HK-2 (cell line): ENCODE data around the gene PRSS22.

ENCODE experiments used
- DNase-seq: peaks from one replicate; pipeline ENCODE4 v3.0.0-alpha.2; 2018; ENCODE audit not compliant: unreplicated experiment

Gene PRSS22

DNA sequence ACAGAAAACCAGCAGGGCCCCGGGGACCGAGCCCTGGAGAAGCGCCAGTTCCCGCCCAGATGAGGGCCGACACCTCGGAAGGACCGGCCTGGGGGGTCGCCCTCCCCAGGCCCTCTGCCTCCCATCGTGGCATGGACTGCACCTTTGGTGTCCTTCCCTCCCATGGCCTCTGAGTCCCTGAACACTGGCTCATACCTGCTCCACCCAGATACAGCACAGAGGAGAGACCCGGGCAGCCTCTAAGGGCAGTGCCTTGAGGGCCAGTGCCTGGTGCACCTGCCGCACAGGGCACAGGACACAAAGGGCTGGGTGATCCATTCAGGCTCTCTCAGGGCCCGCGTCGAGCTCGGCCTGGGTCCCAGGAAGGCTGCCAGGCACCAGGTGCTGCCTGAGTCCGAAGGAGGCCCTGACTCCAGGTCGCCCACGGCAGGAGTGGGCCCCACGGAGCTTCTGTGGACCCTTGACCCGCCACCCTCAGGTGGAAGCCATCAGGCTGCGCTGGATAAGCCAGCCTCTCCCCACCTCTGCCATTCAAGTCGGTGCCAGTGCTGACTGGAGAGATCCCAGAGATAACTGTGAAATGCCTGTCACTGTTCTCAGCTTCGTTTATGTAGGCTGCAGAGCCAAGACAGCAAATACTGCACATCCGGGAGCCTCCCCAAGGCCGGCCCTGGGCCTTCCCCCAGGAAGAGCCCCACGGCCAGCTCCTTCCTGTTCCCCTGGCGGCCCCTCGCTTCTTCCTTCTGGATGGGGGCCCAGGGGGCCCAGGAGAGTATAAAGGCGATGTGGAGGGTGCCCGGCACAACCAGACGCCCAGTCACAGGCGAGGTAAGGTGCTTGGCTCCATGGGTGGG lies 28.2 kb downstream of the PRSS22 start, which contains the start of gene ZG16B:
ZG16B (plus strand) TSS at position 803 of the 854 bp plus-strand sequence. CDS start 139 bp downstream, outside the sequence.
- no peak for DNase-seq

DNA sequence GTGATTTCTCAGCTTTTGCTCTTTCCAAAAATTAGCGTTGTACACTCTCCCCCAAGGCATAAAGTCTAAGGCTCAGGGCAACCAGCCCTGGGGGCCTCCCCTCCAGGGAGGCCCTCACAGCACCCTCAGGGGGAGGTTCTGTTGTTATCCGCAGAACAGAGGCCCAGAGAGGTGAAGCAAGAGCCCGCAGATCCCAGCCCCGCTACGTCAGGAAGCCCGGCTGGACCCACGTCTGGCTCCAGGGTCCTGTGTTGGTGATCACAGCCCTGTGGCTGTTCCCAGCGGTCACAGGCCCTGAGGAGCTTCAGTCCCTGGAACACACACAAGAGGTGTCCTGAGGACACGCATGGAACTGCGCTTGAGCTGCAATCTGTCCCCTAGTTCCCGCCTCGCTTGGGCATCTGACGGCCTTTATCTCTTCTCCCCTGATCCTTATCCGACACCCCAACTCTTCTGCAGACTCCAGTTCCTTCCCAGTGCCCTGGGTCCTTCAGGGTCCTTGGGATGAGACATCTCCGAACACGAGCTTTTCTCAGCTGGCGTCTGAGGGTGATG lies 29.0 kb downstream of the PRSS22 start:
- no peak for DNase-seq

DNA sequence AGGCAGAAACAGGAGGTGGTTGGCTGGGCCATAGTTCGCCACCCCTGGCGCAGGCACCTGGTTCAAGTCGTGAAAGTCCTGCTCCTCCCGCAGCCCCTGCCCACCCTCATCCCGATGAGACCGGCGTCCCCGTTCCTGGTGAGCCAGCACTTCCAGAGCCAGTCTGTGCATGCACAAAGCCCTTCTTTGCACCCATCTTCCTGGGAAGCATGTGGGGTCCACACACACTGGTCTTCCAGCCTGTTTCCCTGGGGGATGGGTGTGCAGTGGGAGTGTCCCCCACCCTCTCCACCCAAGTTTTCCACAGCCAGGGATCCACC lies 29.5 kb downstream of the PRSS22 start:
- DNase-seq: no peak

DNA sequence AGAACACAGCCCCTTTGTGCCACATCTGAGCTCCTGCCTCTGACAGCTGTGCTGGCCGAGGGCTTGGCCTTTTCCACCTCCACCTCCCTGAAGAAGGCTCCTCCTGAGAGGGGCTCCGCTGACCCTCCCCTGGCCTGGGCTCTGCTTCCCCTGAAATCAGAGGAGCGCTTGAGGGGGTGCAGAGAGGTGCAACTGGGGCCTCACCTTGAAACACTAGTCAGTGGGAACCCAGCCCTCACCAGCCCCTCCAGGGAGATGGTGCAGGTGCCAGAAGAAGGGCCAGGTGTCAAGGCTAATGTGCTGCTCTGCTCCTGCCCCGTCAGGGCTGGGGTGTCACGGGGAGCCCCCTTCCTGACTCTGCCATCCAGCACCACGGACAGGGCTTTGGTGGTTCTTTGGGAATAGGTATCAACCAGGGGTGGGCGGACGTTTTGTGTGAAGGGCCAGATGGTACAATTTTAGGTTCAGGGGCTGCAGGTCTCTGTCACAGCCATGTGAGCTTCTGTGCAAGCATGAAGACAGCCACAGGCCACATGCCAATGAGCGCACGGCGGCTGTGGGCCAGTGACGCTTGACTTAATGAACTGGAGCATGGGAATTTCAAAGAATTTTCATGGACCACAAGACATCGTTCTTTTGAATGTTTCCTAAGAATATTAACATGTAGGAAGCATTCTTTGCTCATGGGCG lies 30.0 kb downstream of the PRSS22 start:
- DNase-seq: no peak

DNA sequence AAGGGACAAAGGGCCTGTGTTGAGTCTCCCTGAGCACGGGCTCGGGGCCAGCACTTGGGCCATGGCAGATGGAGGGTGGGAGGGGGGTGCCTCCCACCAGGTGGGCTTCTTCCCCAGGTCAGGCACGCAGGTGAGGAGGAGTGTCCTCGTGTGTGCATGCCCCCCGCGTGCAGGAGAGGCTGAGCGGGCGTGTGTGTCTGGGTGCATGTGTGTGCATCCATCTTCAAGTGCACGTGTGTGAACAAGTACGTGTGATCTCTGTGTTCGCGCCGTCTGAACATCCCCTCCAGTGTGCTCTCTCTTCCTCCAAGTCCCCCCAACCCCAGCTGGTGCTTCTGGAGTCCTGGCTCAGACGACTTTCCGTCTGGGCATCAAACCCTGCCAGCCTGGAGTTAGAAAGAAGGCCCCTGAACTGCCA lies 30.6 kb downstream of the PRSS22 start:
- DNase-seq: no peak

DNA sequence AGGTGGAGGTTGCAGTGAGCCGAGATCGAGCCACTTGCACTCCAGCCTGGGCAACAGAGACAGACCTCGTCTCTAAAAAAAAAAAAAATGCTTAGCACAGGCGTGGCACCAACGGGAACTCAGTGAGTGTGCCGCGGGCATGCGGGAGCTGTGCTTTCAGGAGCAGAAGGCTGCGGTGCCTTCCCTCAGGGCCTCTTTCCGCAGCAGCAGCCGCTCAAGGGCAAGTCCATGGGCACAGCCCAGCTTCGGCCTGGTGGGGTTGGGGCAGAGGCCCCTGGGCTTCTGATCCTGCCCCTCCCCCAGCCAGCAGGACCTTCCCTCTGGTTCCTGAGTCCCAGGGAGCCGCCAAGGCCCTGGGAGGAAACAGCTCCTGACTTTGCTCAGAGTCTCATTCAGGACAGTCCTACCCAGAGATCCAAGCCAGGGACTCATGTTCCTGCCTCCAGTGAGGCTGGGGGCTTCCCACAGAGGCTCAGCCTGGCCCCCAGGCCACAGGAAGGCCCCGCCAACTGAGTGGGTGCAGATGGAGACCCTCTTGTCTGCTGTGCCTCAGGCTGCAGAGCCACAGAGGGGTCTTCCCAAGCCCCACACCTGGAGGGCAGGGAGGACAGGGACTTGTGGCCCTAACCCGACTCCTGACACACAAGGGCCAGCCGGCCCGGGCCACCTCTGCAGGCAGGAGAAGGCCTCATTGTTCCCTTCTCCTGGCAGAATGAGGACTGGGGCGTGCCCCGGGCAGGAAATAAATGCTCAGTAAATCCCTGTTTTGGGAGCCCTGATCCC lies 31.2 kb downstream of the PRSS22 start:
- DNase-seq: no peak

DNA sequence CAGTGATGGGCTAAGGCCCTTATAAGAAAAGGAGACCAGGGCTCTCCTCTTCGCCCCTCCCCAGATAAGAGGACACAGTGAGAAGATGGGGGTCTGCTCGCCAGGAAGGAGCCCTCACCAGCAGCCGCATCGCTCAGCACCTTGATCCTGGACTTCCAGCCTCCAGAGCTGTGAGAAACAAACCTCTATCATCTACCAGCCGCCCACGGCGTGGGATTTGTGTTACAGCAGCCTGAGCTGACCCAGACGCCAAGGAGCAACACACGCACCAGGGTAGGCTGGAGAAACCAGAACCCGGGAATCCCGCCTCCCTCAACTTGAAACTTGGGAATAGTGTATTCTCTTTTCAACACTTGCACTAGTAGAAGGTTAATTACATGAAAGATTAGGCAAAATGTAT lies 32.1 kb downstream of the PRSS22 start:
- DNase-seq: no peak

DNA sequence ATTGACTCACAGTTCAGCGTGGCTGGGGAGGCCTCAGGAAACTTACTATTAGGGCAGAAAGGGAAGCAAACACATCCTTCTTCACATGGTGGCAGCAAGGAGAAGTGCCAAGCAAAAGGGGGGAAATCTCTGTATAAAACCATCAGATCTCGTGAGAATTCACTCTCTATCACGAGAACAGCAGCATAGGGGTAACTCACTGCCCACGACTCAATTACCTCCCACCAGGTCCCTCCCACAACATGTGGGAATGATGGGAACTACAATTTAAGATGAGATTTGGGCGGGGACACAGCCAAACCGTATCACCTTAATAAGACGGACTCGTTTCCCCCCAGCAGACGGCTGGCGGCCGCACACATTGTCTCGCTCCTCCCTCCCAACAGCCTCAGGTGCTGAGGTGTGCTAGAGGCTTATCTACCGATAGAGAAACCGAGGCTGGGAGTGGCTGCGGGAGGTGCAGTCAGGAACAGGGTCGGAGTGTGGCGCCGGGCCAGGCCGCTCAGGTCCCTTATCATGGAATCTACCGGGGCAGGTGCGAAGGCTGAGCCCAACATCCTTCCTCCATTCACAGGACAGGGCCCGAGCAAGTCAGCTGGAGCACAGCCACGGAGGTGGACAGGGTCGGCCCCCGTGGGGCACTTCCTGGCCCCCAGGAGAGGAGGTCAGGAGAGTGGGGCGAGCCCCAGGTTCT lies 32.8 kb downstream of the PRSS22 start:
- no peak for DNase-seq

DNA sequence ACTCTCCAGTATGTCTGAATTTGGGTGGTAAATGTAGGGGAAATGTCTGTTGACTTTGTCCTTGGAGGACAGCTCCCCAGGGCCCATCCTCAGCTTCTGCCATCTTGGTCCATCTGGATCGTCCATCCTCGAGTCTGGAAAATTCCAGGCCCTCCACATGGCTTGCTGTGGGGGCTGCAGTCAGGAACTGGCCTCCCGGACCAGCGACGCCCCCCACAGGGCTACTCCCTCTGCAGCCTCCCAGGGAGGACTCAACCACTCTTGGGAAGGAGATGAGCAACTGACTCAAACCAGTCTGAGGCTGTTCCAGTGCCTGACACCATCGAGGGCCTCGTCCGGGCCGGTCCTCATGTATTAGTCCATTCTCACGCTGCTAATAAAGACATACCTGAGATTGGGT lies 33.3 kb downstream of the PRSS22 start:
- DNase-seq: no peak

DNA sequence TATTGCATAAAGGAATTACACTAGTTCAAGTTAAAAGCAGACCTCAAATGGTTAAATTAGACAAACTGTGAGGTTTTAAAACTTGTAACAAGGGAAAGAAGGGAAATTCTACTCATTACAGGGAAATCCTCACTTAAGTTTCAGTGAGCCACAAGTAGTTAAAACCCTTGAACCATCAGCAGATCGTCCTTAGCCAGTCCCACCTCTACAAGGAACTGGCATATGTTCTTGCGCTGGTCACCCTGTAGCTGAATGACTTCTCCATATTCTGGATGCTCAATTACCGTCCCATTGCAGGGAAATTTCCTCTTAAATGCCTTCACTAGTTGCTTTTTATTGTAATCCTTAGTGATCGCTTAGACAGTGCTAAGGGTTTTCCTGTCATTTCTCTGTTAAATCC lies 35.5 kb downstream of the PRSS22 start:
- no peak for DNase-seq

DNA sequence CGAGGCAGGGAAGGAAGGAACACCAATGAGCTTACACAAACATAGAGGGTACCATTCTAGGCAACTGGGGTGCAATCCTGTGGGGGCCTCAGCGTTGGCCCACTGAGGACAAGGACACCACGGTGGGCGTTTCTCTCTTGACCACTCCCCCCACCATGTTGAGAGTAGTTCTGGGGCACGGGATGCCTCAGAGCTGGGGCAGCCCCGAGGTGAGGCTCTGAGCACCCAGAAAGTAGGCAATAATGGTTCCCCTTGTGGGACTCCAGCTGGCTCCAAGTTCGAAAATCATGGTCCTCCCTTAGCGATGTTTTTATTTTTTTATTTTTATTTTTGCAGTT lies 35.8 kb downstream of the PRSS22 start:
- DNase-seq: no peak

DNA sequence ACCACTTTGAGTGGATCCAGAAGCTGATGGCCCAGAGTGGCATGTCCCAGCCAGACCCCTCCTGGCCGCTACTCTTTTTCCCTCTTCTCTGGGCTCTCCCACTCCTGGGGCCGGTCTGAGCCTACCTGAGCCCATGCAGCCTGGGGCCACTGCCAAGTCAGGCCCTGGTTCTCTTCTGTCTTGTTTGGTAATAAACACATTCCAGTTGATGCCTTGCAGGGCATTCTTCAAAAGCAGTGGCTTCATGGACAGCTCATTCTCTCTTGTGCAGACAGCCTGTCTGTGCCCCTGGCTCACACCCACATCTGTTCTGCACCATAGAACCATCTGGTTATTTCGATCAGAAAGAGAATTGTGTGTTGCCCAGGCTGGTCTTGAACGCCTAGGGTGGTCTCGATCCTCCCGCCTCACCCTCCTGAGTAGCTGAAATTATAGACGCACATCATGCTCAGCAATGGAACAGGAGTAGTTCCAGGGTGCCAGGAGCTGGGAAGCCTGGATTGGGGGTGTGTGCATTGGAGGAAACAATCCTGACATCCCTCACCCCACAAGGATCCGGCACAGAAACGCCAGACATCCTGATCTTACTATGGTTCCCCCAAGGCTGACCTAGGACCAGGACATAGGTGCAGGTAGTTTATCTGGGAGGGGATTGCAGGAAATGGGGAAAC lies 36.3 kb downstream of the PRSS22 start:
- DNase-seq: no peak

DNA sequence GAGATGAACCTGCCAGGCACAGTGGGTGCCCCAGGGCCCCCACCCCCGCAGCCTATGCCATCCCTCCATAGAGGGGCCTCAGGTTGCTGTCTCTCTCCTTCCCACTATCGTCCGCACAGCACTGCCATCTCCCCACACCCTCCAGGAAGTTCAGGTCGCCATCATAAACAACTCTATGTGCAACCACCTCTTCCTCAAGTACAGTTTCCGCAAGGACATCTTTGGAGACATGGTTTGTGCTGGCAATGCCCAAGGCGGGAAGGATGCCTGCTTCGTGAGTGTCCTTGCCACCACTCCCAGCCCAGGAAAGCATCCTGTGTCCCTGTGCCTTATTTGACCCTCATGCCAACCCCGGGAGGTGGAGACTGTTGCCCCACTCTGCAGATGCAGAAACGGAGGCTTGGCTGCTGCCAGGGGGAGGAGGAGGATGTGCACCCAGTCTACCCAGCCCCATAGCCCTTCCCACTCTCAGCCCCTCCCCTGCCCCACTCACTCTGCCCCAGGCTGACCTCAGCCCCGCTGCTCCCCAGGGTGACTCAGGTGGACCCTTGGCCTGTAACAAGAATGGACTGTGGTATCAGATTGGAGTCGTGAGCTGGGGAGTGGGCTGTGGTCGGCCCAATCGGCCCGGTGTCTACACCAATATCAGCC lies 37.0 kb downstream of the PRSS22 start:
- DNase-seq: no peak

DNA sequence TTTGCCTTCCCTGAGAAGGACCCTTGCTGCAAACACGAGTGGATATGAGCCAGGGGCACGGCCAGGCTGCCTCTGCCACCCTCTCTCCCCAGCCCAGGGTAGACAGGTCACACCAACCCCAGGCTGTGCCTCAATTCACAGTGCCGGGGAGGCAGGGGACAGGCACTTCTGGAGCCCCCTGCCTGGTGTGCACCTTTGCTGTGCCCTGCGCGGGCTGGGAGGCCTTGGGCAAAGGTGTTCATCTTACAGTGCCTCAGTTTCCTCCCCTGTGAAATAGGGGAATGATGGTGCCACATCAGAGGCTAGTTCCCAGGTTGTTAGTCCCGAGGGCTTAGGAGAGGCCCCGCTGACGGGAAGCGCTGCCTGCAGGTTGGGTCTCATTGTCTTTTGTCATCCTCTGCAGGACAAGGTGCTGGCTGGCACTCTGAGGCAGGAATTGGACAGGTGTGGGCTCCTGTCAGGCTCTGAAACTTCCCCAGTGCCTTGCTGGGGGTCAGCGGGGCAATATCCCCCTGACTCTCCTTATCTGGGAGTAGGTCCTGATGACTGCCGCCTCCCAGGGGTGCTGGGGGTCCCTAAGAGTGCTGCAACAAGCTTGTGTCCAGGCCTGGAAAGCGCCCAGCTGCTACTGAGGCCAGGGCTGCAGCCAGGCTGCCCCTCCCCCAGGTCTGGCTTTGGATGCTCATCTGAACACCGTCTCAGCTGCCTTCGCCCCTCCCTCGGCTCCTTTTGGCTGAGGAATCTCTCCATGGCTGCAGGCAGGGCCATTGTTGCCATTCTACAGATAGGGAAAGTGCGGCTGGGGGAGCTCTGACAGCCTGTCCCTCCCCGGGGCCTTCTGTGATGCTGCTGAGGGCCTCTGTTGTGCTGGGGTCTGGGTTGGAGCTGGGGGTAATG lies 37.8 kb downstream of the PRSS22 start:
- no peak for DNase-seq

DNA sequence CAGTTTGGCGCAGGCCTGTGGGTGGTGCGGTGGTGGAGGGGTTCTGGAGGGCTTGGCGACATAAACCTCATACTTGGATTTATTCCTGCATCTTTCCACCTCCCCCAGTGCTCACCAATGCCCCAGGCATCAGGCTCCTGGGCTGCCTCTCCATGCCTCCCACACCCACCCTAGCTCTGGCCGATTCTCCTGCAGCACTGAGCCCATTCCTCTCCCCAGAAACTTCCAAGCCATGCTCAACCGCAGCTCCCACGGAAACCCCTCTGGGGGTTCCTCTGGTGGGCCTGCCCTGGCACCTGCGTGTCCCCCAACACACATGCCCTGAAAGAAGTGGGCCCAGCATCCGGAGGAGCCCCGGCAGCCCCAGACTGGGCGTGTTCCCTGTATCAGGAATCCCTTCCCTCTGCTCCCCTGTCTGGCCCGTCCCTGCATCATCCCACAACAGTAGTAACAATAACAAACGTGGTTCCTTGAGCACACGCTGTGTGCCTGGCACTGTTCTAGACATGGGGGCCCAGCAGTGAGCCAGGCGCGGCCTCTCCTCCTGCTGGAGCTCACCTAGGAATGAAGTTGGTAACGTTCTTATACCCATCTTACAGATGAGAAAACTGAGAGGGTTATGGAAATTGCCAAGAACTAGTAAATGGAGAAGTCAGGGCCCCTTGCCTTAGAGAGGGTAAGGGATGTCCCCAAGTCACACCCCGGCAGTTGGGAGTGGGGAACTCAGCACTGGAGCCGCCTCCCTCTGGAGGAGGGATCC lies 38.6 kb downstream of the PRSS22 start:
- DNase-seq: no peak

DNA sequence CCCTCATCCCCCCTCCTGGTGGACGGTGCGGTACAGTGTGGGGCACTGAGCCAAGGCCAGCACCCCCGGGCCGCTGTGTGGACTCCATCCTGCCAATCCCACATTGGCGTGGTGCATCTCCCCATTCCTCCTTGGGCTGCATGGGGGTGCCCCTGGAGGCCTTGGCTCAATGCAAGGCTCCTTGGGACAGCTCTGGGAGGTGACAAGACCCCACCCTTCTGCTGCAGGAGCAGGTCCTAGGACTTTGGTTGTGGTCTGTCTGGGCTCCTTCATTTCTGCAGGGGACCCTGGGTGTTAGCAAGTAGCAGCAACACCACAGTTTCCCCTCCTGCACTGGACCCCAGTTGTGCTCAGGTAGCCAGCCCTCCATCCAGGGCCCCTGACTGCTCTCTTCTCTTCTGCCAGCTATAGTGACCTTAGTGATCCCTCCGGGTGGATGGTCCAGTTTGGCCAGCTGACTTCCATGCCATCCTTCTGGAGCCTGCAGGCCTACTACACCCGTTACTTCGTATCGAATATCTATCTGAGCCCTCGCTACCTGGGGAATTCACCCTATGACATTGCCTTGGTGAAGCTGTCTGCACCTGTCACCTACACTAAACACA lies 39.6 kb downstream of the PRSS22 start:
- no peak for DNase-seq

DNA sequence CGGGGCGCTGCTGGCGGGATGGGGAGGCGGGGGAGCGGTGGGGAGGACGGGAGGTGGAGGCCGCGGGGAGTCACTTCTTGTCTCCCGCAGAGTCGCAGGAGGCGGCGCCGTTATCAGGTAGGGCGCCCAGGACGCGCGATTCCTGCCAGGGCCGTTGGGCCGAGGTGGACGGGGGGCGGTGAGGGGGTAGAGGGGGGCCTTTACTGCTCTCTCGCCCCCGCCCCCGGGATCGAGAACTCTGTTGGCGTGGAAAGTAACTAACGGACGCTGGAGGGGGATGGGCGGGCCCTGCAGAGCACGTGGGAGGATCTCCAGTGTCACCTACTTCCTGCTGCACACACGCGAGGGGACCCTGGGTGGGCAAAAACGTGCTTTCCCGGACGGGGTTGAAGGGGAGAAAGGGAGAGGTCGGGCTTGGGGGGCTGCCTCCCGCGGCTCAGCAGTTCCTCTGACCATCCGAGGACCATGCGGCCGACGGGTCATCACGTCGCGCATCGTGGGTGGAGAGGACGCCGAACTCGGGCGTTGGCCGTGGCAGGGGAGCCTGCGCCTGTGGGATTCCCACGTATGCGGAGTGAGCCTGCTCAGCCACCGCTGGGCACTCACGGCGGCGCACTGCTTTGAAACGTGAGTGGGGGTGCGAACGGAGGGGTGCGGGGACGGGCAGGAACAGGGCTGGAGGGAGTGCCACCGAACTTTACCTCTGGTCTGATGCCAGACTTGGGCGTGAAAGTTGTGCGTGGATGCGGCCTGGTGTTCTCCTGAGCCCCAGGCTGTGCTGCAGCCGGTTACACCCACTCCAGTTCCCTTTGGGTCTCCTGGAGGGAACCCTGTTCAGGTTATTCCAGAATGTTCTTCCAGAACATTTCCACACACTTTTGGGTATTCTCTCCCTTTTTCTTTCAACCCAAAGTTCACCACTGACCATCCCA lies 40.4 kb downstream of the PRSS22 start:
- no peak for DNase-seq
